CD4-positive, alpha-beta T cell (primary cell): Measurements from ENCODE around the gene TBCEL. TPM values are rescaled to one million over a fixed set of nuclear protein-coding genes. Genes with fewer than 3 reads are reported as not detected.

Experiments used
- ATAC-seq: fragments of 200-7000 bp; cut with Tn5 transposase; one replicate; pipeline ENCODE4 v1.10.0; 2022; ENCODE audit warnings: mild to moderate bottlenecking; ENCODE audit not compliant: poor library complexity
- CTCF ChIA-PET: fragments of 350-600 bp; sonication (Branson Sonifier 250); formaldehyde crosslinking; loops from one replicate; lab custom pipeline; 2021; ENCODE audit warnings: antibody characterized with exemption, inconsistent platforms; lab: Charles Lee
- POLR2A ChIA-PET: fragments of 350-600 bp; sonication (Branson Sonifier 250); formaldehyde crosslinking; loops from one replicate; lab custom pipeline; 2021; ENCODE audit warnings: antibody characterized with exemption, inconsistent platforms; lab: Charles Lee
- DNase-seq, 14 experiments: peaks; one replicate each; pipeline ENCODE4 v3.0.0-alpha.2; 2013 to 2020; ENCODE audit warnings: mixed read lengths in 2 of 14
- H3K27ac ChIP-seq, 2 donors: one replicate each; pipeline versions ENCODE4 v1.5.1 to v1.7.0; 2013; ENCODE audit warnings: low read length in 2 of 2, low read depth in 1 of 2, mild to moderate bottlenecking in 1 of 2
- H3K27me3 ChIP-seq, 2 experiments: 1 replicate in 1 of 2; 2 replicates in 1 of 2; pipeline versions ENCODE4 v1.6.1 to v1.7.0; 2013; ENCODE audit warnings: low read length in 2 of 2, control low read depth in 1 of 2, mild to moderate bottlenecking in 1 of 2, moderate library complexity in 1 of 2; ENCODE audit not compliant: insufficient read depth in 2 of 2, control insufficient read depth in 1 of 2
- H3K36me3 ChIP-seq: one replicate; pipeline ENCODE4 v1.6.1; 2013; ENCODE audit warnings: low read length, control low read depth; ENCODE audit not compliant: insufficient read depth
- H3K4me1 ChIP-seq: one replicate; pipeline ENCODE4 v1.6.1; 2013; ENCODE audit warnings: low read length, control low read depth; ENCODE audit not compliant: insufficient read depth
- H3K4me3 ChIP-seq: one replicate; pipeline ENCODE4 v1.5.1; 2013; ENCODE audit warnings: mild to moderate bottlenecking, low read length, moderate library complexity
- H3K9me3 ChIP-seq, 2 experiments: 1 replicate in 1 of 2; 2 replicates in 1 of 2; pipeline versions ENCODE4 v1.6.1 to v1.7.0; 2013; ENCODE audit warnings: low read length in 2 of 2, mild to moderate bottlenecking in 2 of 2, control low read depth in 1 of 2, moderate library complexity in 1 of 2; ENCODE audit not compliant: control insufficient read depth in 1 of 2, insufficient read depth in 1 of 2
- H3K27ac Mint-ChIP-seq: one replicate; pipeline ENCODE4 v1.8.0; 2020; ENCODE audit warnings: mixed read lengths
- H3K27me3 Mint-ChIP-seq: one replicate; pipeline ENCODE4 v1.8.0; 2021; ENCODE audit warnings: mixed read lengths
- H3K36me3 Mint-ChIP-seq: one replicate; pipeline ENCODE4 v1.8.0; 2021; ENCODE audit warnings: low read depth, mixed read lengths
- H3K4me1 Mint-ChIP-seq: one replicate; pipeline ENCODE4 v1.8.0; 2021; ENCODE audit warnings: low read depth, mixed read lengths
- H3K4me3 Mint-ChIP-seq: one replicate; pipeline ENCODE4 v1.8.0; 2020; ENCODE audit warnings: mild to moderate bottlenecking, mixed read lengths
- H3K9me3 Mint-ChIP-seq: one replicate; pipeline ENCODE4 v1.8.0; 2020; ENCODE audit warnings: mixed read lengths
- intact Hi-C, 2 experiments: fragments of 100-400 bp; cut with DNase I in 1 of 2; cut with micrococcal nuclease in 1 of 2; formaldehyde crosslinking; loops; one replicate each; pipeline versions ENCODE4 v1.15.1 to v1.9.0; 2023 to 2025; cut with DNase I, micrococcal nuclease
- total RNA-seq, 174 experiments: library from RNA in 2 of 174; stranded (reverse) in 2 of 174; gene quantifications; one replicate each; pipeline ENCODE4 v1.2.3 and lab custom pipeline; 2021 to 2026
- TF ChIP-seq, protein P1 (sequence below): fragments of 200-600 bp; IDR thresholded peaks from one replicate; pipeline ENCODE4 v1.8.0; 2022; ENCODE audit warnings: antibody characterized with exemption, mild to moderate bottlenecking

The TBCEL gene
- total RNA-seq, 2 experiments from 2014 or later: 19.4 to 20.3 TPM

DNA sequence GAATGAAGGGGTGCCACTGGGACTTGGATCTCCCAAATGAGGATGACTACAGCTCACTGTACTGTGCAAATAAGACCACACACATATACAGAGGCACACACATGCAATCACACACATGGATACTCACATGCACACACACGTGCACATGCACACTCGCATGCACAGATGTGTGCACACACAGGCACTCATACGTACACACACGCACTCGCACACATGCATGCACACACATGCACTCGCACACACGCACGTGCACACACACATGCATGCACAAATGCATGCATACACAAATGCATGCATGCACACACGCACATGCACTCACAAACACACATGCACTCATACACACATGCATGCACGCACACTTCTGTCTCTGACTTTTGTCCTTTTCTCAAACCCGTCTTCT is 113.1 kb downstream of the TBCEL start:
- H3K36me3 Mint-ChIP-seq: no peaks in the 10 kb centered on the region
- no peaks in the 10 kb centered on the region for H3K36me3 ChIP-seq
- H3K27me3 ChIP-seq: no peaks in the 10 kb centered on the region
- no peak overlapping the region for H3K27ac Mint-ChIP-seq
- H3K4me3 Mint-ChIP-seq: no peak overlapping the region
- POLR2A ChIA-PET: no interaction called here
- no peaks in the 10 kb centered on the region for H3K27me3 Mint-ChIP-seq
- no peaks in the 10 kb centered on the region for H3K9me3 ChIP-seq
- no peaks in the 10 kb centered on the region for H3K4me1 Mint-ChIP-seq
- ATAC-seq (no peak), DNase-seq (no peak)
- H3K4me1 ChIP-seq: no peaks in the 10 kb centered on the region
- H3K27ac ChIP-seq: no peak overlapping the region
- no peaks in the 10 kb centered on the region for H3K9me3 Mint-ChIP-seq
- CTCF ChIA-PET: no interaction called here
- H3K4me3 ChIP-seq: no peak overlapping the region
- intact Hi-C loops: no loop called here
- TF ChIP-seq, protein P1, sequence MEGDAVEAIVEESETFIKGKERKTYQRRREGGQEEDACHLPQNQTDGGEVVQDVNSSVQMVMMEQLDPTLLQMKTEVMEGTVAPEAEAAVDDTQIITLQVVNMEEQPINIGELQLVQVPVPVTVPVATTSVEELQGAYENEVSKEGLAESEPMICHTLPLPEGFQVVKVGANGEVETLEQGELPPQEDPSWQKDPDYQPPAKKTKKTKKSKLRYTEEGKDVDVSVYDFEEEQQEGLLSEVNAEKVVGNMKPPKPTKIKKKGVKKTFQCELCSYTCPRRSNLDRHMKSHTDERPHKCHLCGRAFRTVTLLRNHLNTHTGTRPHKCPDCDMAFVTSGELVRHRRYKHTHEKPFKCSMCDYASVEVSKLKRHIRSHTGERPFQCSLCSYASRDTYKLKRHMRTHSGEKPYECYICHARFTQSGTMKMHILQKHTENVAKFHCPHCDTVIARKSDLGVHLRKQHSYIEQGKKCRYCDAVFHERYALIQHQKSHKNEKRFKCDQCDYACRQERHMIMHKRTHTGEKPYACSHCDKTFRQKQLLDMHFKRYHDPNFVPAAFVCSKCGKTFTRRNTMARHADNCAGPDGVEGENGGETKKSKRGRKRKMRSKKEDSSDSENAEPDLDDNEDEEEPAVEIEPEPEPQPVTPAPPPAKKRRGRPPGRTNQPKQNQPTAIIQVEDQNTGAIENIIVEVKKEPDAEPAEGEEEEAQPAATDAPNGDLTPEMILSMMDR: no peak

DNA sequence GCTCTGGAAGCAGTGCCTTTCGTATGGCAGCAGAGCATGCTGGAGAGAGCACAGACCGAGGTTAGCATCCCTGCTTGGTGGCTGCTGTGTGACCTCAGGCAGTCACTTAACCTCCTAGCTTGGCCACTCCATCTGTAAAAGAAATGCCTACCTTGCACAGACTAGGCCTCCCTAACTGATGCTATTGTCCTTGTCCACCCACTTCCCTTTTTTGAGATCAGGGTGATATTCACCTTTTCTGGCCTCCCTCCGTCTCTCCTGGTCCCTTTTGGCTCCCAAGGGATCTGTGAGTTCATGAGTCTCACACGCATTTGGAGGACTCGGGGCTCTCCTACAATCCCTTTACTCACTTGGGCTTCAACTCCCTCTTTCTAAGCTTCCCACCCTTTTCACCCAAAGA is 114.4 kb downstream of the TBCEL start:
- no peak overlapping the region for H3K27ac Mint-ChIP-seq
- H3K27me3 Mint-ChIP-seq: no peaks in the 10 kb centered on the region
- Histone ChIP-seq H3K4me1 (no peaks in the 10 kb centered on the region), H3K4me3 (no peak overlapping the region), H3K27me3 (no peaks in the 10 kb centered on the region), H3K36me3 (no peaks in the 10 kb centered on the region), H3K9me3 (no peaks in the 10 kb centered on the region), H3K27ac (no peak overlapping the region)
- ChIA-PET POLR2A (no interaction called here), CTCF (interaction anchor here (0.9 kb wide), 1 partner anchor 9 kb away, joined by 3 read pairs; no protein-coding TSS in a partner anchor)
- TF ChIP-seq, protein P1: no peak
- H3K4me3 Mint-ChIP-seq: no peak overlapping the region
- intact Hi-C loops: no loop called here
- H3K4me1 Mint-ChIP-seq: no peaks in the 10 kb centered on the region
- DNase-seq (no peak), ATAC-seq (no peak)
- H3K9me3 Mint-ChIP-seq: no peaks in the 10 kb centered on the region
- H3K36me3 Mint-ChIP-seq: no peaks in the 10 kb centered on the region

DNA sequence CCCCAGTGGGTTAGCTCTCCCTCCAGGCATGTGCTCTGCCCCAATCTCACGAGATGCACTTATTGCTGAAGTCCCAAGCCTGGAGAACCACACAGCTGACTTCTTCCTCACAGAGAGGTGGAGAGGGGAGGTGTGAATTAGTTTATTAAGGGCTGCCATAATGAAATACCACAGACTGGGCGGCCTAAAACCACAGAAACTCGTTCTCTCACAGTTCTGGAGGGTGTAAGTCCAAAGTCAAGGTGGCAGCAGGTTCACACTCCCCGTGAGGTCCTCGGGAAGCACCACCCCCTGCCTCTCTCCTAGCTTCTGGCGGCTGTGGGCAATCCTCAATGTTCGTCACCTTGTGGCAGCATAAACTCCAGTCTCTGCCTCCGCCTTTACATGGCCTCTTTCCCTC is 116.5 kb downstream of the TBCEL start:
- TF ChIP-seq, protein P1: no peak
- ATAC-seq (no peak), DNase-seq (no peak)
- H3K27ac Mint-ChIP-seq: no peak overlapping the region
- H3K36me3 Mint-ChIP-seq: no peaks in the 10 kb centered on the region
- H3K4me3 Mint-ChIP-seq: no peak overlapping the region
- H3K4me1 ChIP-seq: no peaks in the 10 kb centered on the region
- H3K27ac ChIP-seq: no peak overlapping the region
- H3K27me3 ChIP-seq: no peaks in the 10 kb centered on the region
- no peak overlapping the region for H3K4me3 ChIP-seq
- intact Hi-C loops: no loop called here
- H3K4me1 Mint-ChIP-seq: no peaks in the 10 kb centered on the region
- no peaks in the 10 kb centered on the region for H3K36me3 ChIP-seq
- no peaks in the 10 kb centered on the region for H3K27me3 Mint-ChIP-seq
- POLR2A ChIA-PET: no interaction called here
- no peaks in the 10 kb centered on the region for H3K9me3 ChIP-seq
- CTCF ChIA-PET: no interaction called here
- no peaks in the 10 kb centered on the region for H3K9me3 Mint-ChIP-seq

Other genes starting within 250 kb of the TBCEL start
- gene TECTA, start 77.1 kb downstream of the TBCEL start, total RNA-seq: under 1 TPM; 0.22 to 0.42 TPM